HepG2 (cell line): ENCODE data around the gene DGKB. TPM values are rescaled to one million over a fixed set of nuclear protein-coding genes. Genes with fewer than 3 reads are reported as not detected.

Experiments used
- ATAC-seq: fragments of 200-7000 bp; cut with Tn5 transposase; 3 replicates; pipeline ENCODE4 v1.9.1; 2020; ENCODE audit warnings: mild to moderate bottlenecking, moderate library complexity
- BruUV-seq: library from RNA; stranded (reverse); fragments of 400-500 nt; replicated peaks from 2 replicates; lab custom pipeline; 2021; lab: Mats Ljungman, UMichigan
- CTCF ChIA-PET: fragments of 300-600 bp; formaldehyde crosslinking; extraction: SDS; loops from one replicate; lab custom pipeline; 2021; ENCODE audit warnings: low total read pairs, inconsistent platforms, low intra/inter-chr PET ratio; lab: Yijun Ruan, JAX
- POLR2A ChIA-PET: fragments of 350-600 bp; sonication (Branson Sonifier 250); formaldehyde crosslinking; loops from one replicate; lab custom pipeline; 2020; ENCODE audit warnings: antibody characterized with exemption, inconsistent platforms; lab: Yijun Ruan, JAX
- DNase-seq: peaks from one replicate; pipeline ENCODE4 v3.0.0-alpha.2; 2015; ENCODE audit warnings: low spot score
- FAIRE-seq: peaks from 3 replicates; lab custom pipeline; 2011; peaks lifted over from hg19 to GRCh38; lab: Jason Lieb, UNC
- H2AFZ ChIP-seq: one replicate; pipeline ENCODE4 v1.6.1; 2011; ENCODE audit warnings: low read length, inconsistent platforms
- H3K27ac ChIP-seq: fragments of 300-600 bp; 3 replicates; pipeline ENCODE4 v1.8.0; 2011; ENCODE audit warnings: mixed run types, mild to moderate bottlenecking, mixed read lengths, low read length, inconsistent platforms; ENCODE audit not compliant: insufficient read depth; ENCODE audit errors: extremely low read length
- H3K27me3 ChIP-seq, 2 experiments: fragments of 200-600 bp in 1 of 2; 2 replicates in 1 of 2; 3 replicates in 1 of 2; pipeline versions ENCODE4 v1.6.0 to v1.8.0; 2011; ENCODE audit warnings: low read length in 2 of 2, mild to moderate bottlenecking in 2 of 2, moderate library complexity in 2 of 2, inconsistent platforms in 1 of 2; ENCODE audit not compliant: insufficient read depth in 2 of 2, control insufficient read depth in 1 of 2
- H3K36me3 ChIP-seq, 2 experiments: fragments of 200-600 bp in 1 of 2; replicated peaks in 1 of 2; 2 replicates in 1 of 2; 3 replicates in 1 of 2; pipeline versions ENCODE4 v1.5.1 to v1.8.0; 2011; ENCODE audit warnings: low read length in 2 of 2, inconsistent platforms in 1 of 2; ENCODE audit not compliant: insufficient read depth in 2 of 2, control insufficient read depth in 1 of 2
- H3K4me1 ChIP-seq: 2 replicates; pipeline ENCODE4 v1.5.1; 2012; ENCODE audit warnings: low read length, inconsistent platforms; ENCODE audit not compliant: insufficient read depth
- H3K4me2 ChIP-seq: 2 replicates; pipeline ENCODE4 v1.6.0; 2011; ENCODE audit warnings: low read depth, low read length, inconsistent platforms
- H3K4me3 ChIP-seq, 3 experiments: fragments of 200-600 bp in 1 of 3; sonication (generic), shearing (Covaris generic) in 1 of 3; replicated peaks in 1 of 3; 2 replicates each; pipeline ENCODE4 v1.5.1; 2011 to 2016; ENCODE audit warnings: low read length in 3 of 3, inconsistent platforms in 2 of 3, low read depth in 2 of 3, mild to moderate bottlenecking in 2 of 3, control low read depth in 1 of 3, mixed read lengths in 1 of 3; ENCODE audit not compliant: insufficient read depth in 1 of 3
- H3K79me2 ChIP-seq: one replicate; pipeline ENCODE4 v1.6.1; 2011; ENCODE audit warnings: low read length, inconsistent platforms; ENCODE audit not compliant: insufficient read depth
- H3K9ac ChIP-seq: 2 replicates; pipeline ENCODE4 v1.6.0; 2011; ENCODE audit warnings: mild to moderate bottlenecking, low read depth, low read length, inconsistent platforms; ENCODE audit not compliant: insufficient read depth
- H3K9me3 ChIP-seq: 2 replicates; pipeline ENCODE4 v1.5.1; 2012; ENCODE audit warnings: mild to moderate bottlenecking, low read length
- H4K20me1 ChIP-seq: 2 replicates; pipeline ENCODE4 v1.6.0; 2011; ENCODE audit warnings: inconsistent platforms, mild to moderate bottlenecking, low read length, moderate library complexity; ENCODE audit not compliant: insufficient read depth
- EED ChIP-seq: sonication (generic); formaldehyde crosslinking; IDR thresholded peaks from 2 replicates; pipeline ENCODE4 v1.5.0; 2020; ENCODE audit warnings: mild to moderate bottlenecking, missing genetic modification reagents
- GPN1 ChIP-seq: sonication (generic); formaldehyde crosslinking; IDR thresholded peaks from 2 replicates; pipeline ENCODE4 v1.5.1; 2020; ENCODE audit warnings: missing genetic modification reagents, borderline replicate concordance
- HOXD1 ChIP-seq: sonication (generic); formaldehyde crosslinking; IDR thresholded peaks from 2 replicates; pipeline ENCODE4 v1.5.0; 2020; ENCODE audit warnings: missing genetic modification reagents
- IRF9 ChIP-seq: sonication (generic); formaldehyde crosslinking; IDR thresholded peaks from 2 replicates; pipeline ENCODE4 v1.8.0; 2022; ENCODE audit warnings: missing genetic modification reagents, mild to moderate bottlenecking, borderline replicate concordance
- MBNL3 ChIP-seq: fragments of 250-450 bp; sonication (Bioruptor Pico); conservative IDR thresholded peaks from 2 replicates; pipeline ENCODE4 v1.8.0; 2022; ENCODE audit warnings: mild to moderate bottlenecking, inconsistent platforms
- MEIS1 ChIP-seq: sonication (generic); formaldehyde crosslinking; IDR thresholded peaks from 2 replicates; pipeline ENCODE4 v1.9.0; 2021; ENCODE audit warnings: mild to moderate bottlenecking, missing genetic modification reagents, moderate library complexity, borderline replicate concordance
- MZF1 ChIP-seq: sonication (generic); formaldehyde crosslinking; IDR thresholded peaks from 2 replicates; pipeline ENCODE4 v1.8.1; 2023; ENCODE audit warnings: mild to moderate bottlenecking, missing genetic modification reagents, borderline replicate concordance
- NCOR1 ChIP-seq: fragments of 200-600 bp; sonication (generic); IDR thresholded peaks from 2 replicates; pipeline ENCODE4 v1.7.0; 2017; ENCODE audit warnings: antibody characterized with exemption, low read length, borderline replicate concordance
- NFRKB ChIP-seq: fragments of 450-650 bp; IDR thresholded peaks from 2 replicates; pipeline ENCODE4 v1.6.1; 2017
- PAWR ChIP-seq: sonication (generic); formaldehyde crosslinking; IDR thresholded peaks from 2 replicates; pipeline ENCODE4 v1.4.0; 2020; ENCODE audit warnings: missing genetic modification reagents, mild to moderate bottlenecking, borderline replicate concordance
- SRF ChIP-seq: IDR thresholded peaks from 2 replicates; pipeline ENCODE4 v1.6.1; 2011; ENCODE audit warnings: mild to moderate bottlenecking, low read depth, low read length, moderate library complexity
- ZFP37 ChIP-seq: sonication (generic); formaldehyde crosslinking; IDR thresholded peaks from 2 replicates; pipeline ENCODE4 v1.4.0; 2020; ENCODE audit warnings: missing genetic modification reagents, borderline replicate concordance
- ZFP90 ChIP-seq: sonication (generic); formaldehyde crosslinking; IDR thresholded peaks from 2 replicates; pipeline ENCODE4 v1.8.0; 2022; ENCODE audit warnings: missing genetic modification reagents, mild to moderate bottlenecking, inconsistent platforms, borderline replicate concordance
- ZFYVE20 ChIP-seq: sonication (generic); formaldehyde crosslinking; IDR thresholded peaks from 2 replicates; pipeline ENCODE4 v1.8.0; 2023; ENCODE audit warnings: low read depth, mild to moderate bottlenecking, moderate library complexity, missing genetic modification reagents, borderline replicate concordance
- ZNF205 ChIP-seq: IDR thresholded peaks from 2 replicates; pipeline ENCODE4 v1.6.1; 2018; ENCODE audit warnings: missing biosample characterization, missing genetic modification reagents
- ZNF501 ChIP-seq: sonication (generic); formaldehyde crosslinking; IDR thresholded peaks from 2 replicates; pipeline ENCODE4 v1.5.1; 2020; ENCODE audit warnings: mild to moderate bottlenecking, moderate library complexity, missing genetic modification reagents
- ZNF713 ChIP-seq: sonication (generic); formaldehyde crosslinking; IDR thresholded peaks from 2 replicates; pipeline ENCODE4 v1.4.0; 2020; ENCODE audit warnings: mild to moderate bottlenecking, missing genetic modification reagents
- ZNF770 ChIP-seq: sonication (generic); formaldehyde crosslinking; IDR thresholded peaks from 2 replicates; pipeline ENCODE4 v1.5.0; 2020; ENCODE audit warnings: mild to moderate bottlenecking, missing genetic modification reagents
- WGBS: methylation state at CpG from one replicate; pipeline ENCODE4 v1.1.6; 2017; ENCODE audit warnings: low lambda C conversion rate; 5-methylcytosine and 5-hydroxymethylcytosine counted together
- in situ Hi-C: cut with HindIII; loops from 2 replicates; pipeline ENCODE4 v1.10.0; 2017; ENCODE audit warnings: low pct_unique_long_range_greater_than_20kb; ENCODE audit not compliant: extremely low pct_ligation_motif_present
- intact Hi-C: fragments of 100-400 bp; cut with micrococcal nuclease; formaldehyde crosslinking; loops from one replicate; pipeline ENCODE4 v1.10.0; 2022; ENCODE audit not compliant: unreplicated experiment
- polyA plus RNA-seq, 8 experiments: library from polyadenylated mRNA; depleted of rRNA in 3 of 8; stranded (reverse) in 7 of 8; unstranded in 1 of 8; fragments of >200 nt; fragmentation: Illumina TruSeq in 4 of 8; extraction: Trizol in 4 of 8; gene quantifications; 2 replicates each; pipeline versions ENCODE4 v1.2.1 to v1.2.3, GENCODE V29; 2011 to 2016; ENCODE audit warnings: low read depth in 4 of 8, missing spikeins in 1 of 8, mixed read lengths in 1 of 8; ENCODE audit not compliant: insufficient read depth in 1 of 8
- total RNA-seq, 5 experiments: library from RNA; depleted of rRNA; stranded (reverse); fragments of >200 nt; fragmentation: Illumina TruSeq; extraction: Trizol; gene quantifications; 2 replicates each; pipeline ENCODE4 v1.2.3, GENCODE V29; 2016; ENCODE audit warnings: low read depth in 1 of 5

The DGKB gene
- total and polyA plus RNA-seq, 2 of the 13 experiments (the other 11 are each of a cell fraction or from before 2014, with no cell fraction given): not detected

GRCh38 chr7:14495633-14496032 lies 406.9 kb downstream of the DGKB start:
- TF ChIP-seq ZNF770 (CRISPR knock-in tag): no peak
- TF ChIP-seq SRF: no peak
- TF ChIP-seq ZFYVE20: no peak
- TF ChIP-seq ZFP90 (CRISPR knock-in tag): no peak
- TF ChIP-seq PAWR: no peak
- TF ChIP-seq ZNF205: no peak
- no peak for TF ChIP-seq NCOR1
- no peak for TF ChIP-seq HOXD1
- TF ChIP-seq IRF9 (CRISPR knock-in tag): no peak
- TF ChIP-seq MEIS1 (CRISPR knock-in tag): no peak
- no peak for TF ChIP-seq ZFP37 (CRISPR knock-in tag)
- TF ChIP-seq NFRKB: no peak
- TF ChIP-seq MBNL3 (CRISPR knock-in tag): no peak
- TF ChIP-seq ZNF713 (CRISPR knock-in tag): no peak
- no peak for TF ChIP-seq ZNF501
- no peak for TF ChIP-seq GPN1 (CRISPR knock-in tag)
- no peak for TF ChIP-seq EED (CRISPR knock-in tag)
- no peak for TF ChIP-seq MZF1 (CRISPR knock-in tag)
- in situ Hi-C loops (no loop called here), intact Hi-C loops (no loop called here)
- no peak overlapping the region for H2AFZ ChIP-seq
- no peaks in the 10 kb centered on the region for H3K27me3 ChIP-seq
- peaks cover 81% of the 10 kb centered on the region for H3K9me3 ChIP-seq
- no peaks in the 10 kb centered on the region for H4K20me1 ChIP-seq
- BruUV-seq: no TSS peak
- no peak overlapping the region for H3K4me2 ChIP-seq
- 0% methylated on average over 2 of the region's 2 CpGs for WGBS
- no peaks in the 10 kb centered on the region for H3K36me3 ChIP-seq
- H3K27ac ChIP-seq: no peak overlapping the region
- H3K4me1 ChIP-seq: no peaks in the 10 kb centered on the region
- FAIRE-seq (no peak), DNase-seq (no peak), ATAC-seq (no peak)
- POLR2A ChIA-PET: no interaction called here
- CTCF ChIA-PET: no interaction called here
- H3K79me2 ChIP-seq: no peaks in the 10 kb centered on the region
- H3K9ac ChIP-seq: no peak overlapping the region
- no peak overlapping the region for H3K4me3 ChIP-seq
